Keratinocyte (primary cell): ENCODE measurements around the gene LEMD1.

Experiments used
- EZH2 ChIP-seq: IDR thresholded peaks from one replicate; pipeline ENCODE4 v1.6.1; 2012; ENCODE audit warnings: inconsistent platforms, mild to moderate bottlenecking, low read length, moderate library complexity
- TF ChIP-seq, protein P1 (sequence below), 3 experiments: IDR thresholded peaks in 1 of 3; conservative IDR thresholded peaks in 1 of 3; optimal IDR thresholded peaks in 1 of 3; 2 replicates in 2 of 3; 3 replicates in 1 of 3; pipeline versions ENCODE3 to v1.5.1; 2011; ENCODE audit warnings: low read length in 3 of 3, mild to moderate bottlenecking in 3 of 3, moderate library complexity in 2 of 3, control low read depth in 1 of 3, inconsistent platforms in 1 of 3; ENCODE audit not compliant: insufficient read depth in 2 of 3; ENCODE audit errors: extremely low read depth in 1 of 3

DNA sequence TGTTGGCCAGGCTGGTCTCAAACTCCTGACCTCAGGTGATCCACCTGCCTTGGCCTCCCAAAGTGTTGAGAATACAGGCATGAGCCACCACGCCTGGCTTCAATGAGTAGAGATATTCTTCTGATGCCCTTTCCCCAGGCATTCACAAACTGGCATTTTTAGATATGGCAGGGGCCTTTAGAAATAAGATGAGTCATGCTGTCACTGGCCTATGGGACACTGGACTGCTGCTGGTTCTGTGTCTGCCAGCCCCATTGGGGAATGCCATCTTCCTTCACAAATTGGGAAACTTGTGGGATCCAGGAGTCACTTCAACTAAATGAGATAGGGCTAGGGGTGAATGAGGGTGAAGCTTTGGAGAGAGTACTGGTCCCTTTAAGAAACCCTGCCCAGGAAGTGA lies 81.2 kb downstream of the LEMD1 start:
- TF ChIP-seq, protein P1, sequence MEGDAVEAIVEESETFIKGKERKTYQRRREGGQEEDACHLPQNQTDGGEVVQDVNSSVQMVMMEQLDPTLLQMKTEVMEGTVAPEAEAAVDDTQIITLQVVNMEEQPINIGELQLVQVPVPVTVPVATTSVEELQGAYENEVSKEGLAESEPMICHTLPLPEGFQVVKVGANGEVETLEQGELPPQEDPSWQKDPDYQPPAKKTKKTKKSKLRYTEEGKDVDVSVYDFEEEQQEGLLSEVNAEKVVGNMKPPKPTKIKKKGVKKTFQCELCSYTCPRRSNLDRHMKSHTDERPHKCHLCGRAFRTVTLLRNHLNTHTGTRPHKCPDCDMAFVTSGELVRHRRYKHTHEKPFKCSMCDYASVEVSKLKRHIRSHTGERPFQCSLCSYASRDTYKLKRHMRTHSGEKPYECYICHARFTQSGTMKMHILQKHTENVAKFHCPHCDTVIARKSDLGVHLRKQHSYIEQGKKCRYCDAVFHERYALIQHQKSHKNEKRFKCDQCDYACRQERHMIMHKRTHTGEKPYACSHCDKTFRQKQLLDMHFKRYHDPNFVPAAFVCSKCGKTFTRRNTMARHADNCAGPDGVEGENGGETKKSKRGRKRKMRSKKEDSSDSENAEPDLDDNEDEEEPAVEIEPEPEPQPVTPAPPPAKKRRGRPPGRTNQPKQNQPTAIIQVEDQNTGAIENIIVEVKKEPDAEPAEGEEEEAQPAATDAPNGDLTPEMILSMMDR (optimal IDR thresholded peaks at IDR 0.05 in 1 of 3, IDR thresholded peaks at IDR 0.05 in 1 of 3, conservative IDR thresholded peaks at IDR 0.05 in 1 of 3; ENCODE audit: extremely low read depth in 1 of 3, insufficient read depth in 2 of 3, low read length in 3 of 3) = no peak
- TF ChIP-seq EZH2 = no peak
